OCI-LY3 (cell line): ENCODE data around the gene MTA2.
"Not testable (repeated sequence)": the region's sequence is repeated elsewhere in the genome, so short reads cannot be mapped to it uniquely, and the experiment has no call there.

Experiments
- H2AFZ ChIP-seq: fragments of 200-600, 300-600 bp; shearing (Covaris generic); 2 replicates; pipeline ENCODE4 v1.6.0; 2014; ENCODE audit warnings: antibody characterized with exemption, low read depth, low read length
- H3K27ac ChIP-seq: fragments of 200-600, 300-600 bp; sonication (generic); 2 replicates; pipeline ENCODE4 v1.5.1; 2014; ENCODE audit warnings: mild to moderate bottlenecking, low read length, moderate library complexity, mixed read lengths
- H3K27me3 ChIP-seq: fragments of 200-600, 300-600 bp; sonication (generic); 2 replicates; pipeline ENCODE4 v1.6.1; 2014; ENCODE audit warnings: low read depth, low read length, mixed read lengths
- H3K36me3 ChIP-seq: fragments of 200-600, 300-600 bp; sonication (generic); replicated peaks from 2 replicates; pipeline ENCODE3; 2014; ENCODE audit warnings: low read depth, low read length, mixed read lengths
- H3K4me1 ChIP-seq: fragments of 300-600, 200-600 bp; sonication (generic); 2 replicates; pipeline ENCODE4 v1.6.1; 2014; ENCODE audit warnings: low read length, mixed read lengths
- H3K4me2 ChIP-seq: fragments of 200-600, 300-600 bp; sonication (generic); 2 replicates; pipeline ENCODE4 v1.6.1; 2014; ENCODE audit warnings: low read length, mixed read lengths
- H3K4me3 ChIP-seq: fragments of 300-600, 200-600 bp; sonication (generic); 2 replicates; pipeline ENCODE4 v1.5.1; 2014; ENCODE audit warnings: antibody characterized with exemption, mild to moderate bottlenecking, low read length, moderate library complexity
- H3K79me2 ChIP-seq: fragments of 300-600, 200-600 bp; shearing (Covaris generic); 2 replicates; pipeline ENCODE4 v1.6.1; 2014; ENCODE audit warnings: mild to moderate bottlenecking, low read length, mixed read lengths
- H3K9ac ChIP-seq: fragments of 300-600, 200-600 bp; shearing (Covaris generic); 2 replicates; pipeline ENCODE4 v1.6.0; 2014; ENCODE audit warnings: mild to moderate bottlenecking, low read length, moderate library complexity
- H3K9me3 ChIP-seq: fragments of 200-600, 300-600 bp; shearing (Covaris generic); 2 replicates; pipeline ENCODE4 v1.6.1; 2014; ENCODE audit warnings: low read length, mixed read lengths; ENCODE audit not compliant: insufficient read depth
- H4K20me1 ChIP-seq: fragments of 200-600, 300-600 bp; sonication (generic); 2 replicates; pipeline ENCODE4 v1.6.1; 2016; ENCODE audit warnings: low read length, mixed read lengths; ENCODE audit not compliant: insufficient read depth
- CTCF ChIP-seq: fragments of 200-600, 300-600 bp; sonication (generic); IDR thresholded peaks from 2 replicates; pipeline ENCODE4 v1.5.1; 2014; ENCODE audit warnings: antibody characterized with exemption, low read length, low read depth
- EZH2phosphoT487 ChIP-seq: fragments of 200-600 bp; shearing (Covaris generic); IDR thresholded peaks from 2 replicates; pipeline ENCODE4 v1.6.1; 2018; ENCODE audit warnings: antibody characterized with exemption, mixed run types, low read depth

The MTA2 gene

GRCh38 chr11:62627713-62628112 is 26.0 kb upstream of the MTA2 start:
- Histone ChIP-seq H3K9me3 (no peaks in the 10 kb centered on the region), H3K79me2 (no peaks in the 10 kb centered on the region), H2AFZ (no peak overlapping the region), H3K36me3 (peaks cover 56% of the 10 kb centered on the region), H3K27me3 (no peaks in the 10 kb centered on the region), H3K4me1 (no peaks in the 10 kb centered on the region), H3K9ac (no peak overlapping the region), H3K27ac (no peak overlapping the region), H3K4me3 (no peak overlapping the region), H4K20me1 (no peaks in the 10 kb centered on the region), H3K4me2 (no peak overlapping the region)
- no peak for TF ChIP-seq EZH2phosphoT487
- no peak for TF ChIP-seq CTCF

GRCh38 chr11:62622476-62623089 is 20.9 kb upstream of the MTA2 start:
- Histone ChIP-seq H3K4me3 (peak overlapping the region; percentile 83), H2AFZ (peak overlapping the region; percentile 19; the same call in 1 of the 2 replicates), H3K27me3 (no peaks in the 10 kb centered on the region), H3K79me2 (peaks cover 19% of the 10 kb centered on the region), H3K9me3 (no peaks in the 10 kb centered on the region), H3K9ac (peak overlapping the region; percentile 40; the same call in 1 of the 2 replicates), H3K4me1 (peaks cover 14% of the 10 kb centered on the region), H3K36me3 (peaks cover 35% of the 10 kb centered on the region), H3K27ac (peak overlapping the region; percentile 77), H3K4me2 (peak overlapping the region; percentile 100), H4K20me1 (no peaks in the 10 kb centered on the region)
- TF ChIP-seq CTCF (no peak), EZH2phosphoT487 (no peak)

- Histone ChIP-seq H3K4me1 (peaks cover 14% of the 10 kb centered on the region), H3K4me3 (peak within 1 kb of the TSS; percentile 83), H3K36me3 (peaks cover 31% of the 10 kb centered on the region), H3K79me2 (peaks cover 19% of the 10 kb centered on the region), H3K9me3 (no peaks in the 10 kb centered on the region), H3K27me3 (no peaks in the 10 kb centered on the region), H2AFZ (peak within 1 kb of the TSS; percentile 19; the same call in 1 of the 2 replicates), H4K20me1 (no peaks in the 10 kb centered on the region), H3K9ac (peak within 1 kb of the TSS; percentile 87), H3K27ac (peak within 1 kb of the TSS; percentile 77), H3K4me2 (peak within 1 kb of the TSS; percentile 100)
- TF ChIP-seq EZH2phosphoT487 = no peak
These were observed 20.2 kb upstream of the MTA2 start, which contains the start of gene B3GAT3 for GRCh38 chr11:62621567-62622470. Gene B3GAT3 (minus strand): TSS chr11:62621986. CDS start chr11:62621947, 39 bp downstream.

GRCh38 chr11:62621027-62621566 is 19.4 kb upstream of the MTA2 start:
- Histone ChIP-seq H3K27ac (peak overlapping the region; percentile 77), H4K20me1 (no peaks in the 10 kb centered on the region), H2AFZ (peak overlapping the region; percentile 6; the same call in 1 of the 2 replicates), H3K36me3 (peaks cover 24% of the 10 kb centered on the region), H3K9me3 (no peaks in the 10 kb centered on the region), H3K27me3 (no peaks in the 10 kb centered on the region), H3K4me1 (peaks cover 14% of the 10 kb centered on the region), H3K4me2 (peak overlapping the region; percentile 100), H3K79me2 (peaks cover 19% of the 10 kb centered on the region), H3K4me3 (peak overlapping the region; percentile 83), H3K9ac (peak overlapping the region; percentile 87)
- no peak for TF ChIP-seq EZH2phosphoT487

- peaks cover 19% of the 10 kb centered on the region for H3K36me3 ChIP-seq
- not testable (repeated sequence) for H3K27me3 ChIP-seq, H3K4me3 ChIP-seq, H3K9ac ChIP-seq, H3K27ac ChIP-seq, H4K20me1 ChIP-seq, H2AFZ ChIP-seq, H3K4me2 ChIP-seq, H3K9me3 ChIP-seq, H3K4me1 ChIP-seq
- peaks cover 19% of the 10 kb centered on the region for H3K79me2 ChIP-seq
These were observed 15.3 kb upstream of the MTA2 start for GRCh38 chr11:62616957-62617356.
